Loucy (cell line): ENCODE data around the gene ZNF816.

Experiments used
- H2AFZ ChIP-seq: fragments of 200-600 bp; sonication (generic); 2 replicates; pipeline ENCODE4 v1.6.0; 2016; ENCODE audit warnings: antibody characterized with exemption, mild to moderate bottlenecking, low read length, moderate library complexity
- H3F3A ChIP-seq: fragments of 200-600 bp; 2 replicates; pipeline ENCODE4 v1.6.0; 2016; ENCODE audit warnings: antibody characterized with exemption, low read depth, mild to moderate bottlenecking
- H3K27me3 ChIP-seq: fragments of 200-600 bp; sonication (generic); 2 replicates; pipeline ENCODE4 v1.6.1; 2014; ENCODE audit warnings: low read length, mild to moderate bottlenecking; ENCODE audit not compliant: insufficient read depth, poor library complexity, severe bottlenecking
- H3K36me3 ChIP-seq: fragments of 200-600 bp; sonication (generic); 2 replicates; pipeline ENCODE4 v1.6.1; 2016; ENCODE audit warnings: low read length; ENCODE audit not compliant: insufficient read depth
- H3K4me1 ChIP-seq: fragments of 200-600 bp; sonication (generic); 2 replicates; pipeline ENCODE4 v1.5.1; 2014; ENCODE audit warnings: low read length, mild to moderate bottlenecking; ENCODE audit not compliant: insufficient read depth, poor library complexity, severe bottlenecking
- H3K4me2 ChIP-seq: fragments of 200-600 bp; sonication (generic); 2 replicates; pipeline ENCODE4 v1.6.0; 2014; ENCODE audit warnings: antibody characterized with exemption, low read length, low read depth, mild to moderate bottlenecking; ENCODE audit not compliant: poor library complexity, severe bottlenecking
- H3K4me3 ChIP-seq: fragments of 200-600 bp; sonication (generic); 2 replicates; pipeline ENCODE4 v1.5.1; 2014; ENCODE audit warnings: low read length, mild to moderate bottlenecking, mixed read lengths; ENCODE audit not compliant: poor library complexity, severe bottlenecking
- H3K79me2 ChIP-seq: fragments of 200-600 bp; sonication (generic); 2 replicates; pipeline ENCODE4 v1.6.1; 2014; ENCODE audit warnings: low read length; ENCODE audit not compliant: insufficient read depth
- H3K9ac ChIP-seq: fragments of 200-600 bp; sonication (generic); 2 replicates; pipeline ENCODE4 v1.6.0; 2014; ENCODE audit warnings: mild to moderate bottlenecking, low read depth, low read length, moderate library complexity; ENCODE audit not compliant: poor library complexity, severe bottlenecking
- H3K9me2 ChIP-seq: fragments of 200-600 bp; sonication (generic); replicated peaks from 2 replicates; pipeline ENCODE4 v1.6.1; 2016; ENCODE audit warnings: low read depth, low read length, mixed read lengths
- H3K9me3 ChIP-seq: fragments of 200-600 bp; sonication (generic); 2 replicates; pipeline ENCODE4 v1.6.1; 2014; ENCODE audit warnings: mild to moderate bottlenecking, antibody characterized with exemption, low read length, low read depth; ENCODE audit not compliant: insufficient read depth
- H4K20me1 ChIP-seq: fragments of 200-600 bp; sonication (generic); 2 replicates; pipeline ENCODE4 v1.6.0; 2014; ENCODE audit warnings: antibody characterized with exemption, low read length, mild to moderate bottlenecking; ENCODE audit not compliant: insufficient read depth, poor library complexity, severe bottlenecking
- EZH2phosphoT487 ChIP-seq: fragments of 200-600 bp; IDR thresholded peaks from 2 replicates; pipeline ENCODE4 v1.6.1; 2018; ENCODE audit warnings: antibody characterized with exemption, mild to moderate bottlenecking, moderate library complexity, borderline replicate concordance
- TF ChIP-seq, protein P1 (sequence below): fragments of 200-600 bp; sonication (generic); conservative IDR thresholded peaks from 2 replicates; pipeline ENCODE4 v1.5.1; 2014; ENCODE audit warnings: mild to moderate bottlenecking, antibody characterized with exemption, low read length

Gene ZNF816

DNA sequence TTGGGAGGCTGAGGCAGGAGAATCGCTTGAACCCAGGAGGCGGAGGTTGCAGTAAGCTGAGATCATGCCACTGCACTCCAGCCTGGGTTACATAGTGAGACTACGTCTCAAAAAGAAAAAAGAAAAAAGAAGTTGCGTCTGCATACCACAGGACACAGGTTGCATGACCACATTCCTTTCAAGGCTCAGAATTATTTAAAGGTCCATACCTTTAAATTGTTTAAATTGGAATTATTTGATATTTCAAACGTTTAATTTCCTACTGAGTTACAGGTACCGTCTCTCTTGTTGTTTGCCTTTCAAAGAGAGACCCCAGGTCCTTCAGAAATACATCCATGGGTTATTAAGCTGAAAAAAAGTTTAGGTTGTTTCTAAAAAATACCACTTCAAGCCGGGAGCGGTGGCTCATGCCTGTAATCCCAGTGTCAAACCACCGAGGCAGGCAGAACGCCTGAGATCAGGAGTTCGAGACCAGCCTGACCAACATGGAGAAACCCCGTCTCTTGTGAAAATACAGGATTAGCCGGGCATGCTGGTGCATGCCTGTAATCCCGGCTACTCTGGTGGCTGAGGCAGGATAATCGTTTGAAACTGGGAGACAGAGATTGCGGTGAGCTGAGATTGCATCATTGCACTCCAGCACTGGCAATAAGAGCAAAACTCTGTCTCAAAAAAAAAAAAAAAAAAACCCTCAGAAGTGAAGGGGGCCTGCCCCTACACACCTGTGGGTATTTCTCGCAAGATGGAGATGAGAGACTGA is 18.6 kb downstream of the ZNF816 start:
- Histone ChIP-seq H3K4me2 (no peak overlapping the region), H2AFZ (no peak overlapping the region), H3K79me2 (peaks cover 30% of the 10 kb centered on the region; the same call in 1 of the 2 replicates), H3K9me2 (no peaks in the 10 kb centered on the region), H3K4me3 (no peak overlapping the region), H3K27me3 (no peaks in the 10 kb centered on the region), H3K36me3 (no peaks in the 10 kb centered on the region), H4K20me1 (no peaks in the 10 kb centered on the region), H3K9ac (no peak overlapping the region), H3K4me1 (peaks cover 22% of the 10 kb centered on the region), H3K9me3 (peaks cover 1% of the 10 kb centered on the region; the same call in 1 of the 2 replicates), H3F3A (no peaks in the 10 kb centered on the region)
- no peak for TF ChIP-seq EZH2phosphoT487
- TF ChIP-seq, protein P1, sequence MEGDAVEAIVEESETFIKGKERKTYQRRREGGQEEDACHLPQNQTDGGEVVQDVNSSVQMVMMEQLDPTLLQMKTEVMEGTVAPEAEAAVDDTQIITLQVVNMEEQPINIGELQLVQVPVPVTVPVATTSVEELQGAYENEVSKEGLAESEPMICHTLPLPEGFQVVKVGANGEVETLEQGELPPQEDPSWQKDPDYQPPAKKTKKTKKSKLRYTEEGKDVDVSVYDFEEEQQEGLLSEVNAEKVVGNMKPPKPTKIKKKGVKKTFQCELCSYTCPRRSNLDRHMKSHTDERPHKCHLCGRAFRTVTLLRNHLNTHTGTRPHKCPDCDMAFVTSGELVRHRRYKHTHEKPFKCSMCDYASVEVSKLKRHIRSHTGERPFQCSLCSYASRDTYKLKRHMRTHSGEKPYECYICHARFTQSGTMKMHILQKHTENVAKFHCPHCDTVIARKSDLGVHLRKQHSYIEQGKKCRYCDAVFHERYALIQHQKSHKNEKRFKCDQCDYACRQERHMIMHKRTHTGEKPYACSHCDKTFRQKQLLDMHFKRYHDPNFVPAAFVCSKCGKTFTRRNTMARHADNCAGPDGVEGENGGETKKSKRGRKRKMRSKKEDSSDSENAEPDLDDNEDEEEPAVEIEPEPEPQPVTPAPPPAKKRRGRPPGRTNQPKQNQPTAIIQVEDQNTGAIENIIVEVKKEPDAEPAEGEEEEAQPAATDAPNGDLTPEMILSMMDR = no peak

DNA sequence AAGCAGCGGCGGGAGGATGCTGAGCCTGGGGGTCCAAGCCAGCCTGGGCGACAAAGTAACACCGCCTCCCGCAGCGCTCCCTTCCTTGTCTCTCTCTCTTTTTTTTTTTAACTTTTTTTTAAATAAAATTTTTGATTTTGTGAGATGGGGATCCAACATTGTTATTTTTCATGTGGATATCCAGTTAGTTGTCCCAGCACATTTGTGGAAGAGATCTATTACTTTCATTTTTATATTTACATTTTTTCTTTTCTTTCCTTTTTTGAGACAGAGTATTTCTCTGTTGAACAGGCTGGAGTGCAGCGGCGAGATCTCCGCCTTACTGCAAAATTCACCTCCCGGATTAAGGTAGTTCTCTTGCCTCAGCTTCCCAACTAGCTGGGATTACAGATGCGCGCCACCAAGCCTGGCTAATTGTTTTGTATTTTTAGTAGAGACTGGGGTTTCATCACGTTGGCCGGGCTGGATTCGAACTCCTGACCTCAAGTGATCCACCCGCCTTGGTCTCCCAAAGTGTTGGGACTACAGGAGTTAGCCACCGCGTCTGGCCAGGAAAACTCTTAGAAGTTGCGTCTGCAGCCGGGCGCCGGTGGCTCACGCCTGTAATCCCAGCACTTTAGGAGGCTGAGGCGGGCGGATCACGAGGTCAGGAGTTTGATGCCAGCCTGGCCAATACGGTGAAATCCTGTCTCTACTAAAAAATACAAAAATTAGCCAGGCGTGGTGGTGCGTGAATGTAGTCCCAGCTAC is 19.4 kb downstream of the ZNF816 start:
- peak overlapping the region; percentile 74 for H3K9ac ChIP-seq
- no peaks in the 10 kb centered on the region; the same call in 1 of the 2 replicates for H3K9me3 ChIP-seq
- peaks cover 30% of the 10 kb centered on the region for H3K4me1 ChIP-seq
- H3K4me2 ChIP-seq = peak overlapping the region; percentile 90
- H3K27me3 ChIP-seq = no peaks in the 10 kb centered on the region
- no peaks in the 10 kb centered on the region for H3K9me2 ChIP-seq
- H3K4me3 ChIP-seq = peak overlapping the region; percentile 92
- TF ChIP-seq, protein P1 = no peak
- TF ChIP-seq EZH2phosphoT487 = no peak
- H4K20me1 ChIP-seq = no peaks in the 10 kb centered on the region
- peaks cover 30% of the 10 kb centered on the region; the same call in 1 of the 2 replicates for H3K79me2 ChIP-seq
- peak overlapping the region; percentile 77; the same call in 1 of the 2 replicates for H2AFZ ChIP-seq
- no peaks in the 10 kb centered on the region for H3K36me3 ChIP-seq
- no peaks in the 10 kb centered on the region for H3F3A ChIP-seq

DNA sequence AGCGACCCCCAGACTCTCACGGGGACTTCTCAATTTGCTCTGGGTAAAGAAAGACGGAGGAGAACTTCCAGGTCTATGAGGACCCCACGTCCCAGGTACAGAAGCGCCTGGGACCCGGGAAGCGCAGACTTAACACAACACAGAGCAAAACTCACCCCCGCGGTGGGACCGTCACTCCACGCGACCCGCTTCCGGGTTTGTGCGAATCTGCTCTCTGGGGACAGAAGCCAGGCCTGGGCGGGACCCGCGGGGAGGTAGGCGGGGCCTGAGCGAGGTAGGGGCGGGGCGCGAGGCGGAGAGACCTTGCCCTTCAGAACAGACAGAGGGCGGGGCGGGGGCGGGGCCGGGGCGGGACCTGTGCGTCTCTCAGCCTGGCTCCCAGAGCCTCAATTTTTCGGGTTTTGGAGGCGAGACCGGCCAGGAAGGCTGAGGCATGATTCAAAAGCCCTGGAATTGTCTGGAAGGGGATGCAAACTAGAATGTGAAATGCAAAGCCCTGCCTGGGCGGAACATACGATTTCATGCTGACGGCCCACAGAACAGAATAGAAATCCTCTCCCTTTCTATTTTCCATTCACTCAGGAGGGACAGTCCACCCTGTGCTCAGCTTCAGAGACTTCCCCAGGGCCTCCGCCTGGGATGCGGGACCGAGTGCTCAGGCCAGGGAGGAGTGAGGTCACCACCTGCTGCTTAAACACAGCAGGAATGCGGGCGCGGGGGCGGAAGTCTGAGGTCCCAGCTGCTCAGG is 20.1 kb downstream of the ZNF816 start:
- H3F3A ChIP-seq = no peaks in the 10 kb centered on the region
- H3K9ac ChIP-seq = peak overlapping the region; percentile 89
- H3K4me2 ChIP-seq = peak overlapping the region; percentile 98
- H3K27me3 ChIP-seq = no peaks in the 10 kb centered on the region
- H2AFZ ChIP-seq = peak overlapping the region; percentile 94
- H3K9me2 ChIP-seq = no peaks in the 10 kb centered on the region
- H4K20me1 ChIP-seq = no peaks in the 10 kb centered on the region
- no peaks in the 10 kb centered on the region; the same call in 1 of the 2 replicates for H3K9me3 ChIP-seq
- no peak for TF ChIP-seq EZH2phosphoT487
- TF ChIP-seq, protein P1 = no peak
- H3K4me1 ChIP-seq = peaks cover 31% of the 10 kb centered on the region
- no peaks in the 10 kb centered on the region for H3K36me3 ChIP-seq
- peak overlapping the region; percentile 92 for H3K4me3 ChIP-seq
- H3K79me2 ChIP-seq = peaks cover 32% of the 10 kb centered on the region; the same call in 1 of the 2 replicates
